HFFc6 (cell line): ENCODE measurements around the gene POLR3K. TPM values are rescaled to one million over a fixed set of nuclear protein-coding genes. Genes with fewer than 3 reads are reported as not detected.
A peak's percentile ranks its signal among the peaks of the same experiment; 100 is the strongest.

Experiments
- DNase-seq: peaks from one replicate; pipeline ENCODE4 v3.0.0-alpha.2; 2018
- H3K27ac Mint-ChIP-seq: 2 replicates; pipeline ENCODE4 v1.8.0; 2020; ENCODE audit warnings: mild to moderate bottlenecking, mixed read lengths
- H3K27me3 Mint-ChIP-seq: 2 replicates; pipeline ENCODE4 v1.8.0; 2021; ENCODE audit warnings: mild to moderate bottlenecking, moderate library complexity, mixed read lengths; ENCODE audit not compliant: insufficient read depth
- H3K36me3 Mint-ChIP-seq: 2 replicates; pipeline ENCODE4 v1.8.0; 2021; ENCODE audit warnings: low read depth, mixed read lengths
- H3K4me1 Mint-ChIP-seq: 2 replicates; pipeline ENCODE4 v1.8.0; 2020; ENCODE audit warnings: low read depth, mixed read lengths
- H3K4me3 Mint-ChIP-seq: 2 replicates; pipeline ENCODE4 v1.8.0; 2020; ENCODE audit warnings: mild to moderate bottlenecking, moderate library complexity, mixed read lengths
- H3K9me3 Mint-ChIP-seq: 2 replicates; pipeline ENCODE4 v1.8.0; 2020; ENCODE audit warnings: mild to moderate bottlenecking, mixed read lengths
- long read RNA-seq: library from polyadenylated mRNA; unstranded; transcript quantifications from one replicate; pipeline ENCODE4 v2.0.0, GENCODE V29; 2019
- total RNA-seq, 6 experiments: library from RNA; stranded (reverse); fragmentation: NEBNext Ultra II Directional; extraction: Animal tissue kit (Norgen Biotek cat#: 25700); gene quantifications; 2 replicates in 1 of 6; 3 replicates in 5 of 6; pipeline ENCODE4 v1.2.3, GENCODE V29; 2021
- TF ChIP-seq, protein P1 (sequence below): fragments of 200-600 bp; sonication (generic); IDR thresholded peaks from 2 replicates; pipeline ENCODE4 v1.5.0; 2021; ENCODE audit warnings: antibody characterized with exemption, mild to moderate bottlenecking

Gene POLR3K
- total RNA-seq = 10 to 100 TPM; 18.9 to 24.7 (median 19.8) TPM
- long read RNA-seq, transcript POLR3K-201 (3 exons, 1,392 nt) = major isoform, 32 of 33 reads
- long read RNA-seq, partial matches to known transcripts = 0 of 33 reads
- long read RNA-seq, other reads (novel, unspliced or antisense) = 1 of 33 reads

DNA sequence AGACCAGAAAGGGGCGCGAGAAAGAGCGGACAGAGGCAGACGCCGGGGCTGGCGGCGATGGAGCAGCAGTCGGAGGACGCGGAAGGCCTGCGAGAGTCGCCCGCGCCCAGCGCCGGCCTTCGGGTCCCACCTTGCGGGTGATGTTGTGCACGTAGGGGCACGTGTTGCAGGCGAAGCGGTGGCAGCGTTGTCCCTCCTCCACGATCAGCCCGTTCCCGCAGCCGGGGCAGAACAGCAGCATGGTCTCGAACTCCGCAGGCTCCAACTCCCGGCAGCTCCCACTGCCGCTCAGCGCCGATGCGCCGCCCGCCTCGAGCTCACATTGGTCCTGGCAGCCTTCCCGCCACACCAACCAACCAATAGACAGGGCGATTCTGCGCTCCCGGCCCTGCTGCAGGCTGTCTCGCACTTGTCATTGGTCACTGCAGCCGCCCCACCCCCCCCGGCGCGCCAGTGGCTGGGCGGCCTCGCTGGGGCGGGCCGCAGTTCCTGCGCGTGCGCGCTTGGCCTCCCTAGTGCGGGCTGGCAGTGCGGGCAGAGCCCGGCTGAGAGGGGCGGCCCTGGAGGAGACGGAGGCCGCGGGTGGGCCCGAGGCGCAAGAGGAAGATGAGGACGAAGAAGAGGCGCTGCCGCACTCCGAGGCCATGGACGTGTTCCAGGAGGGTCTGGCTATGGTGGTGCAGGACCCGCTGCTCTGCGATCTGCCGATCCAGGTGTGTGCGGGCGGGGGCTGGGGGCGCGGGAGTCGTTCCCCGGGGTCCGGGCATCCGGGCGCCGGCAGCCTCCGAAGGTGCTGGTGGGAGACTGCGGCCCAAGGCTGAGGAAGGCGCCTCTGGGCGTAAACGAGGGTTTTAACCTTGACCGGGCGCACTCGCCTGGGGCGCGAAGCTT lies at the start of gene POLR3K, which contains the start of gene SNRNP25:
Gene POLR3K, minus strand, starts transcription at position 263 of the 891 bp plus-strand sequence. Its CDS starts 22 bp downstream, at position 241.
Gene SNRNP25, plus strand, starts transcription at position 483 of the 891 bp plus-strand sequence. Its CDS starts 189 bp downstream, at position 672.
- TF ChIP-seq, protein P1, sequence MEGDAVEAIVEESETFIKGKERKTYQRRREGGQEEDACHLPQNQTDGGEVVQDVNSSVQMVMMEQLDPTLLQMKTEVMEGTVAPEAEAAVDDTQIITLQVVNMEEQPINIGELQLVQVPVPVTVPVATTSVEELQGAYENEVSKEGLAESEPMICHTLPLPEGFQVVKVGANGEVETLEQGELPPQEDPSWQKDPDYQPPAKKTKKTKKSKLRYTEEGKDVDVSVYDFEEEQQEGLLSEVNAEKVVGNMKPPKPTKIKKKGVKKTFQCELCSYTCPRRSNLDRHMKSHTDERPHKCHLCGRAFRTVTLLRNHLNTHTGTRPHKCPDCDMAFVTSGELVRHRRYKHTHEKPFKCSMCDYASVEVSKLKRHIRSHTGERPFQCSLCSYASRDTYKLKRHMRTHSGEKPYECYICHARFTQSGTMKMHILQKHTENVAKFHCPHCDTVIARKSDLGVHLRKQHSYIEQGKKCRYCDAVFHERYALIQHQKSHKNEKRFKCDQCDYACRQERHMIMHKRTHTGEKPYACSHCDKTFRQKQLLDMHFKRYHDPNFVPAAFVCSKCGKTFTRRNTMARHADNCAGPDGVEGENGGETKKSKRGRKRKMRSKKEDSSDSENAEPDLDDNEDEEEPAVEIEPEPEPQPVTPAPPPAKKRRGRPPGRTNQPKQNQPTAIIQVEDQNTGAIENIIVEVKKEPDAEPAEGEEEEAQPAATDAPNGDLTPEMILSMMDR = no peak
- Mint-ChIP-seq H3K27me3 (peaks cover 2% of the 10 kb centered on the region; the same call in 1 of the 2 replicates), H3K9me3 (no peaks in the 10 kb centered on the region), H3K4me3 (peak within 1 kb of the TSS; percentile 100), H3K27ac (peak within 1 kb of the TSS; percentile 94), H3K36me3 (peaks cover 33% of the 10 kb centered on the region), H3K4me1 (peaks cover 25% of the 10 kb centered on the region)
- peak; percentile 99 for DNase-seq

DNA sequence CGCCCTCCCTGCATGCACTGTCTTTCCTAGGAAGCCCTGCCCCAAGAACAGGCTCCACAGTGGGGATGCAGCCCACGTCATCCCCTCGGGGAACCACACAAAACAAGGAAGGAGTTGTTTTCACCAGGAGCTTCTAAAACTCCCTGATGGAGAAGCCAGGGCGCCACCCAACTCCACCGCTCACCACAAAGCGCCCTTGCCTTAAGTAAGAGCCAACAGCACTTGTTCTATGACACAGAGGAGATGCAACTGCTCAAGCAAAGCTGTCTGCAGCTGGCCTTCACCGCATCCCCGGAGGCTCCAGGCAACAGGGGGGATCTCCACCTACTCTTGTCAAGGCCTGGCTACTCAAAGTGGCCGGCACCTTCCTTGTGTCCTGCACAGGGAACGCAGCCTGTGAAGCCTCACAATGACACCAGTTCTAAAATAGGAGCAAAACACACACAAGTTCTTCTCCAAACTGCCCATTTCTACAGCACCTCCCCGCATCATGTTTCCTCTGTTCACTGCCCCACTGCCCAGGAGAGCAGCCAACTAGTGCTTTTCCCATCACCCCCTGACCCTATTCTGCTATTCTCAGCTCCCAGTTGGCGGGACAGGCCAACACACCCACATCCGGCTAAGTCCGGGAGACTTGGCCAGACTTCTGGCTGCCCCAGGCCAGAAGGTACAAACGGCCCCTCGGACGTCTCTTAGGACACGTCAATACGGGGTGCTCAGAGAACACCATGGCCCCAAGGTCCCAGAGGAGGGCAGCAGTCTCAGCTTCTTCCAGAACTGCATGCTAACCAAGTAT lies 48.9 kb upstream of the POLR3K start:
- DNase-seq = no peak
- peak overlapping the region; percentile 46 for H3K27ac Mint-ChIP-seq
- peaks cover 2% of the 10 kb centered on the region; the same call in 1 of the 2 replicates for H3K27me3 Mint-ChIP-seq

DNA sequence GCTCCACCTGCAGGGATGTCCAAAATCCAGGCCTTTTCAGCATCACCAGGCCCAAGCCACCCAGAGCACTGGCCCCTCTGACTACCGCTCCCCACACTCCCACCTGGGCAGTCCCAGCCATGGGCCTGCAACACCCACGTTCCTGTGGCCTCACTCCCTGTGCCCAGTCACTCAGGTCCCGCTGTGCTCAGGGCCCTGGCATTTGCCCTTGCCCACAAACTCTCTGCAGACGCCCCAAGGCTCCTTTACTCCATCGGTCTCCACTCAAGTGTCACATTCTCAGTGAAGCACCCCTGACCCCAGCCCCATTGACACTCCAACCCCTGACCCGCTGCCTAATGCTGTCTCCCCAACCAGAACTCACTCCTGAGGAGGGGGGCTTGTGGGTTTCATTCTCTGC lies 48.2 kb upstream of the POLR3K start:
- peaks cover 30% of the 10 kb centered on the region for H3K4me1 Mint-ChIP-seq
- TF ChIP-seq, protein P1 = no peak
- H3K36me3 Mint-ChIP-seq = peaks cover 11% of the 10 kb centered on the region
- peaks cover 2% of the 10 kb centered on the region; the same call in 1 of the 2 replicates for H3K27me3 Mint-ChIP-seq
- no peaks in the 10 kb centered on the region for H3K9me3 Mint-ChIP-seq
- no peak overlapping the region for H3K4me3 Mint-ChIP-seq
- H3K27ac Mint-ChIP-seq = peak overlapping the region; percentile 59
- no peak for DNase-seq

More for the DNA sequence above, 48.9 kb upstream of the POLR3K start:
- no peak overlapping the region for H3K4me3 Mint-ChIP-seq
- peaks cover 31% of the 10 kb centered on the region for H3K4me1 Mint-ChIP-seq
- H3K36me3 Mint-ChIP-seq = peaks cover 11% of the 10 kb centered on the region
- no peaks in the 10 kb centered on the region for H3K9me3 Mint-ChIP-seq
- TF ChIP-seq, protein P1 = no peak

DNA sequence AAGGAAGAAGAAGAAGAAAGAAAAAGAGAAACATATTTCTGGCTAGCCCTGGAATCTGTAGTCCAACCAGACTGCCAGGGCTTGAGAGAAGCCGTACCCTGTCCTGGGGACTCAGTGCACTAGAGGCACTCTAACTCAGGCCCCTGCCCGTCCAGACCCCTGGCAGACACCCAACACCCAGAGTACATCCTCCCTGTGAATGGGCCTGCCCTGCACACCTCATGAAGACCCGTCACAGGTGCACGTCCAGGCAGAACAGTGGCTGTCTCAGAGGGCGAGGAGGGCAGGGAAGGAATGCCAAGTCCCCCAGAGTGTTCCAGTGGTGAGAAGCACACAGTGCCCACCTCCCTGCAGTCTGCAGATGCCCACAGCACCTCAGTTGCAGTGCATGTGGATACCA lies 47.6 kb upstream of the POLR3K start:
- Mint-ChIP-seq H3K9me3 (no peaks in the 10 kb centered on the region), H3K36me3 (peaks cover 11% of the 10 kb centered on the region), H3K27me3 (peaks cover 2% of the 10 kb centered on the region; the same call in 1 of the 2 replicates), H3K27ac (no peak overlapping the region), H3K4me3 (no peak overlapping the region), H3K4me1 (peaks cover 30% of the 10 kb centered on the region)
- no peak for DNase-seq
- TF ChIP-seq, protein P1 = no peak

DNA sequence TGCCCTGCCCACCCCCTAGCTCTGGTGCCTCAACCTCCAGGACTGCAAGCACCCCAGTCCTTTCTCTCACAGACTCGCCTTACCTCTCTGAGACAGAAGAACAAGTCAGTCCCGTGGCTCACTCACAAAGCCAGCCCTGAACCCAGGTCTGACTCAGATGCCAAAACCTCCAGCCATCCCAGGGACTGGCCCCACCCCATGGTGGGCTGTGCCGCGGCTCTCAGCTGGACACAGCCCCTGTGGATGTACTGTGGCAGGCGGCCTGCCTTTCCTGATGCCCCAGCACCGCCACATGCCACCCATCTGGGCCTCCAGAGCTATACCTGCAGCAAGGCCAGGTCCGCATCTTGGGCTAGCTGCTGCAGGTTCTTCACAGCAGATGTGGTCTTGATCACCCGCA lies 44.4 kb upstream of the POLR3K start:
- Mint-ChIP-seq H3K36me3 (peaks cover 10% of the 10 kb centered on the region), H3K9me3 (no peaks in the 10 kb centered on the region), H3K27ac (peak overlapping the region; percentile 78), H3K27me3 (peaks cover 2% of the 10 kb centered on the region; the same call in 1 of the 2 replicates), H3K4me3 (no peak overlapping the region; the same call in 1 of the 2 replicates), H3K4me1 (peaks cover 33% of the 10 kb centered on the region)
- TF ChIP-seq, protein P1 = no peak
- DNase-seq = no peak
